Stimulated activated naive CD8-positive, alpha-beta T cell treated with anti-CD3 and anti-CD28 coated beads, Interleukin-15, Interleukin-2, amounts not matched to agents 100 ng/mL and 50 ng/mL, for 24 hours (primary cell): Measurements from ENCODE around the gene KLRG1.

ENCODE experiments used
- H3K27ac Mint-ChIP-seq: one replicate; pipeline ENCODE4 v1.8.0; 2021; ENCODE audit warnings: mild to moderate bottlenecking, mixed read lengths
- H3K27me3 Mint-ChIP-seq: one replicate; pipeline ENCODE4 v1.8.0; 2021; ENCODE audit warnings: mixed read lengths
- H3K36me3 Mint-ChIP-seq: one replicate; pipeline ENCODE4 v1.8.0; 2021; ENCODE audit warnings: low read depth, mixed read lengths
- H3K4me1 Mint-ChIP-seq: one replicate; pipeline ENCODE4 v1.8.0; 2021; ENCODE audit warnings: low read depth, mixed read lengths
- H3K4me3 Mint-ChIP-seq: one replicate; pipeline ENCODE4 v1.8.0; 2021; ENCODE audit warnings: mild to moderate bottlenecking, mixed read lengths
- H3K9me3 Mint-ChIP-seq: one replicate; pipeline ENCODE4 v1.8.0; 2021; ENCODE audit warnings: mixed read lengths

The KLRG1 gene

DNA sequence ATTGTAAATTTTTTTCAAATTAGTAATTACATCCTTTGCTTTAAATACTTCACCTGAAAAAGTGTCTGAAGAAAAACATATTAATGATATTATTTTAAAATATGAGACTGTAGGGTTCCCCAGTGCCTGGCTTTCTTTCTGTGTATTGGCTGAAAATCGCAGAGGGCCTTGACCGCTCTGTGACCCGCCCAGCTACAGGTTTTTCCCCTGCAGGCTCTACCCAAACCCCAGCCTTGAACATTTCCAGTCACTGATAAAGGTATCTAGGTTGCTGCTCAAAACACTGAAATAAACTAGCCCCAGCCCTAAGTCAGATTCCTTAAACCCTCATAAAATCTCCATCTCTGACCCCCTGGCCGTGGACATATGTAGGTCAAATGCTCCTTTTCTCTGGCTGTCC, 11.9 kb downstream of the KLRG1 start:
- peaks cover 53% of the 10 kb centered on the region for H3K4me1 Mint-ChIP-seq
- H3K4me3 Mint-ChIP-seq: peak overlapping the region; percentile 3
- H3K27ac Mint-ChIP-seq: no peak overlapping the region
- no peaks in the 10 kb centered on the region for H3K27me3 Mint-ChIP-seq
- peaks cover 13% of the 10 kb centered on the region for H3K36me3 Mint-ChIP-seq
- no peaks in the 10 kb centered on the region for H3K9me3 Mint-ChIP-seq

DNA sequence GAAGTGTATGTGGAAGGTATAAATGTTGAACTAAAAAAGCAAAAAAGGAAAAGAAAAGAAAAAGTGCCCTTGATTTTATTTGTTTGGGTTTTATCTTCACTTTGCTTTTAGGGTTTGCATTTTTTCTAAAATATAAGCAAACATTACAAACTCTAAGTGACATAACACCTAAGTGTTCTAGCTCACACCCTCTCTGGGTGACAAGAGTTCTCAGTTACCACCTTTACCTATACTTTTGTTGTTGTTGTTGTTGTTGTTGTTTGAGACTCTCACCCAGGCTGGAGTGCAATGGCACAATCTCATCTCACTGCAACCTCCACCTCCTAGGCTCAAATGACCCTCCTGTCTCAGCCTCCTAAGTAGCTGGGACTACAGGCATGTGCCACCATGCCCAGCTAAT, 13.0 kb downstream of the KLRG1 start:
- Mint-ChIP-seq H3K9me3 (no peaks in the 10 kb centered on the region), H3K27ac (no peak overlapping the region), H3K36me3 (peaks cover 19% of the 10 kb centered on the region), H3K4me1 (peaks cover 51% of the 10 kb centered on the region), H3K4me3 (no peak overlapping the region), H3K27me3 (no peaks in the 10 kb centered on the region)

- Mint-ChIP-seq H3K36me3 (peaks cover 17% of the 10 kb centered on the region), H3K27me3 (peaks cover 2% of the 10 kb centered on the region), H3K9me3 (peaks cover 12% of the 10 kb centered on the region), H3K4me1 (peaks cover 11% of the 10 kb centered on the region), H3K4me3 (no peak overlapping the region), H3K27ac (no peak overlapping the region)
Measured at GRCh38 chr12:9022592-9022991, 33.2 kb downstream of the KLRG1 start.

- no peak overlapping the region for H3K4me3 Mint-ChIP-seq
- peaks cover 9% of the 10 kb centered on the region for H3K9me3 Mint-ChIP-seq
- H3K36me3 Mint-ChIP-seq: peaks cover 11% of the 10 kb centered on the region
- H3K27ac Mint-ChIP-seq: no peak overlapping the region
- peaks cover 5% of the 10 kb centered on the region for H3K27me3 Mint-ChIP-seq
- peaks cover 17% of the 10 kb centered on the region for H3K4me1 Mint-ChIP-seq
Measured at GRCh38 chr12:9024512-9024911, 35.2 kb downstream of the KLRG1 start.

- peak overlapping the region; percentile 99 for H3K27ac Mint-ChIP-seq
- peaks cover 10% of the 10 kb centered on the region for H3K36me3 Mint-ChIP-seq
- peak overlapping the region; percentile 83 for H3K4me3 Mint-ChIP-seq
- peaks cover 5% of the 10 kb centered on the region for H3K27me3 Mint-ChIP-seq
- H3K9me3 Mint-ChIP-seq: peaks cover 4% of the 10 kb centered on the region
- peaks cover 40% of the 10 kb centered on the region for H3K4me1 Mint-ChIP-seq
Measured at GRCh38 chr12:9027161-9028059, 38.1 kb downstream of the KLRG1 start.

DNA sequence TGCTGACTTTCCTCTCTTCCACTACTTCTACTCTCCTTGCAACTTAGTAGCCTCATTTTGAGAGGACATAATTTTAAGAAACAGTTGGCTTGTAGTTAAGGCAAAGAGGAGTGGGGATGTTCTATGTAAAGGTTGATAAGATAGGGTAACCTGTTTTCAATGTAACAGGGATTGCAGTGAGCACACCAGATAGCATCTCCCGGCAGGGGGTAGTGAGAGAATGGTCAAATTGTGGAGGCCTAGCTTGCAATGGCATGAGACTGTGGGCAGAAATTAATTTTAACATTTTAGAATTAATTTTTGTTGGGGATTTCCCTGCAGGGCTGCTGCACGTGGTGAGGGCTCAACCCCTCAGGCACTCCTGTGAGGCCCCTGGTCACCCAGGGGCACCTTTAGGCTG, 41.4 kb downstream of the KLRG1 start:
- Mint-ChIP-seq H3K36me3 (peaks cover 15% of the 10 kb centered on the region), H3K27me3 (peaks cover 5% of the 10 kb centered on the region), H3K27ac (peak overlapping the region; percentile 43), H3K4me1 (peaks cover 47% of the 10 kb centered on the region), H3K4me3 (no peak overlapping the region), H3K9me3 (peaks cover 4% of the 10 kb centered on the region)

DNA sequence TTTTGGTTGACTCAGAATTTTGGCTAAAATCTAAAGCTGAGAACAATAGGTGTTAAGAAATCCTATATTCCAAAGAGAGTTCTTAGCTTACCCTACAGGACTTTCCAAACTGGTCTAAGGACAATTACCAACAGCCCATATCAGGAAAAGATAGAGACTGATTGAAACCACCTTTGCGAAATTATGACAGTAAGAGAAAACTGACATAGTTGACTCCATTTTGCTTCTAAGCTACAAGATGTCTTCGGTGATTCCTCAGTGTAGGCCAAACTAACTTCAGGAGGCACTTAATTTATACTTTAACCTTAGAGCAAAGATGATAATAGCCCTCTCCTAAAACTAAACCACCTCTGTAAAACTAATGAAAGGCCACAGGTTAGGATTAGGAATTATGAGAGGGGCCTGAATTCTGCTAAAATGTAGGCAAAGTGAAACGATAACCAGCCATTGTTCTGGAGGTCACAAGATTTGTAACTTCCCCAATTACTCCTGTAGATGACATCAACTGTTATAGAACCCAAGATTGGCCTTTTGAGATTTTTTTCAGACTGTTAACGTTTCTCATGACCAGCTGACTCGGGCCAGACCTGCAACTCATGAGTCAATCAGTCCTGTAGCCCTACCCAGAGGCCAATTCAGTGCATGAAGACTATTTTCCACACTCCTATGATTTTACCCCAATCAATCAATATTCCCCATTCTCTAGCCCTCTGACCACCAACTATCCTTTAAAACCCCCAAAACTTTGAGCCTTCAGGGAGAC, 43.0 kb downstream of the KLRG1 start:
- Mint-ChIP-seq H3K4me3 (no peak overlapping the region), H3K9me3 (peaks cover 4% of the 10 kb centered on the region), H3K36me3 (peaks cover 15% of the 10 kb centered on the region), H3K27ac (peak overlapping the region; percentile 4), H3K4me1 (peaks cover 58% of the 10 kb centered on the region), H3K27me3 (peaks cover 5% of the 10 kb centered on the region)

DNA sequence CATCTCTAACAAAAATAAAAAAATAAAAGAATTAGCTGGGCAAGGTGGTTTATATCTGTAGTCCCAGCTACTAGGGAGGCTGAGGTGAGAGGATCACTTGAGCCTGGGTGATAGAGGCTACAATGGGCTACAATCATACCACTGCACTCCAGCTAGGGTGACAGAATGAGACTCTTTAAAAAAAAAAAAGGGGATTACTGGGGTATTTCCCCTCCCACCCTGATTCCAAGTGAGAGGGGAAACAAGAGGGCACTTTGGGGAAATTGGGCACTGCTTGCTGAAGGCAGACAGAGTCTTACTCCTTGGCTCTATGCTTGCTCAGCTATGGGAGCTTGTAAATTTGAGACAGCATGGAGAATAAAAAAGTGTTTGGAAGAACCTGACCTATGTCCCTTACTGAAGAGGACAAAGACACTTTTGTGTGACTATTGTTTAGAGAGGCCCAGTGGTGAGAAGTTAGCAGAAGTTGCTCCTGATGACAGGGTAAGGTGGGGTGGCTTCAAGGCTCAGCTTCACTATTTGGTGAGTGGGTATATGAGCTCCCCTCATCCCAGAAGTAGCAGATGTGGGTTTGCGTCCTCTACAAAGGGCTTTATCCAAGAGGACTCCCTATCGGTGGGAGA, 44.0 kb downstream of the KLRG1 start:
- peaks cover 65% of the 10 kb centered on the region for H3K4me1 Mint-ChIP-seq
- H3K4me3 Mint-ChIP-seq: no peak overlapping the region
- peak overlapping the region; percentile 38 for H3K27ac Mint-ChIP-seq
- H3K27me3 Mint-ChIP-seq: no peaks in the 10 kb centered on the region
- H3K36me3 Mint-ChIP-seq: peaks cover 9% of the 10 kb centered on the region
- no peaks in the 10 kb centered on the region for H3K9me3 Mint-ChIP-seq

DNA sequence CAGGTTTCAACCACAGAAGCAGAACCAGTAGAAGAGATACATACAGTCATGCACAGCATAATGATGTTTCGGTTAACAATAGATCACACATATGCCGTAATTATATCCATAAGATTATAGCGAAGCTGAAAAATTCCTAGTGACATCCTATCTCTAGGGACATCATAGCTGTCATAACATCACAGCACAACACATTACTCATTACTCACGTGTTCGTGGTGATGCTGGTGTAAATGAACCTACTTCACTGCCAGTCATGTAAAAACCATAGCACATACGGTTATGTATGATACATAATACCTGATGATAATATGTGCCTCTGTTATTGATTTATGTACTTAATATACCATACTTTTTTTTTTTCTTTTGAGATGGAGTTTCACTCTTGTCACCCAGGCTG, 44.7 kb downstream of the KLRG1 start:
- H3K9me3 Mint-ChIP-seq: no peaks in the 10 kb centered on the region
- H3K4me1 Mint-ChIP-seq: peaks cover 64% of the 10 kb centered on the region
- no peak overlapping the region for H3K4me3 Mint-ChIP-seq
- no peak overlapping the region for H3K27ac Mint-ChIP-seq
- H3K27me3 Mint-ChIP-seq: no peaks in the 10 kb centered on the region
- H3K36me3 Mint-ChIP-seq: peaks cover 9% of the 10 kb centered on the region

- Mint-ChIP-seq H3K27me3 (no peaks in the 10 kb centered on the region), H3K9me3 (no peaks in the 10 kb centered on the region), H3K4me1 (peaks cover 70% of the 10 kb centered on the region), H3K36me3 (peaks cover 9% of the 10 kb centered on the region), H3K4me3 (no peak overlapping the region), H3K27ac (no peak overlapping the region)
Measured at GRCh38 chr12:9036227-9036626, 46.9 kb downstream of the KLRG1 start.

- Mint-ChIP-seq H3K9me3 (no peaks in the 10 kb centered on the region), H3K4me1 (peaks cover 58% of the 10 kb centered on the region), H3K27me3 (no peaks in the 10 kb centered on the region), H3K36me3 (peaks cover 9% of the 10 kb centered on the region), H3K4me3 (no peak overlapping the region), H3K27ac (no peak overlapping the region)
Measured at GRCh38 chr12:9037431-9037830, 48.1 kb downstream of the KLRG1 start.

GRCh38 chr12:9039397-9039977, 50.1 kb downstream of the KLRG1 start:
- H3K9me3 Mint-ChIP-seq: no peaks in the 10 kb centered on the region
- H3K27me3 Mint-ChIP-seq: no peaks in the 10 kb centered on the region
- H3K4me3 Mint-ChIP-seq: no peak overlapping the region
- H3K4me1 Mint-ChIP-seq: peaks cover 41% of the 10 kb centered on the region
- peaks cover 9% of the 10 kb centered on the region for H3K36me3 Mint-ChIP-seq
- no peak overlapping the region for H3K27ac Mint-ChIP-seq

DNA sequence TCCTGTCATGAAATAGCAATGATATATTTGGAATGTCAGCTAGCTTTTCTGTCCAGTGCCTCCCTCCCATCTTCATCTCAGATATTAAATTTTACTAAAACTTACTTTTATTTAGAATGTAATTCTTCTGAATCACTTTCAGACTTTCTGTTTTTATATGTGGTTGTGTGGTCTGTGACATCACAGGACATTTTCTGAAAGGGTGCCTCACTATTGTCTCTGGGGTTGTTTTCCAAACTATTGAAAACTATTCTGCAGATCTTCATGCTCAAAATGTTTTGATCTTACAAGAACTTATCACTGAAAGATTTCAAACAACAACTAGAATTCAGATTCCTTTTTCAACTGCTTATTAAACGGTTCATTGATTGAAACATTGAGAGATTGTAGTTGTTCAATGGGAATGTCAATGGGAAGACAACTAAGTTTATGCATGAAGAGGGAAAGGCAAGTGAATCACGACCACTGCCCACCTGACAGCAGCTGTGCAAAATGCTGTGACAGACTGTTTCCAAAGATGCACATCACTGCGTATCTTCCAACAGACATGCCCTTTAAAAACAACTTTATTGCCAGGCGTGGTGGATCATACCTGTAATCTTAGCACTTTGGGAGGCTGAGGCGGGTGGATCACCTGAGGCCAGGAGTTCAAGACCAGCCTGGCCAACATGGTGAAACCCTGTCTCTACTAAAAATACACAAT, 51.3 kb downstream of the KLRG1 start:
- H3K36me3 Mint-ChIP-seq: peaks cover 2% of the 10 kb centered on the region
- no peak overlapping the region for H3K4me3 Mint-ChIP-seq
- no peaks in the 10 kb centered on the region for H3K9me3 Mint-ChIP-seq
- peak overlapping the region; percentile 67 for H3K27ac Mint-ChIP-seq
- no peaks in the 10 kb centered on the region for H3K27me3 Mint-ChIP-seq
- peaks cover 42% of the 10 kb centered on the region for H3K4me1 Mint-ChIP-seq

GRCh38 chr12:9041321-9041720, 52.0 kb downstream of the KLRG1 start:
- no peaks in the 10 kb centered on the region for H3K36me3 Mint-ChIP-seq
- no peaks in the 10 kb centered on the region for H3K27me3 Mint-ChIP-seq
- no peak overlapping the region for H3K4me3 Mint-ChIP-seq
- peaks cover 46% of the 10 kb centered on the region for H3K4me1 Mint-ChIP-seq
- no peak overlapping the region for H3K27ac Mint-ChIP-seq
- H3K9me3 Mint-ChIP-seq: no peaks in the 10 kb centered on the region
